Stomach smooth muscle (tissue), 2 donors: ENCODE data around the gene ARHGEF2.
"Not testable (repeated sequence)": the region's sequence is repeated elsewhere in the genome, so short reads cannot be mapped to it uniquely, and the experiment has no call there.

Experiments
- H3K27ac ChIP-seq: one replicate; pipeline ENCODE4 v1.7.0; 2013; ENCODE audit warnings: mild to moderate bottlenecking, low read length, inconsistent platforms
- H3K27me3 ChIP-seq, 2 donors: one replicate each; pipeline ENCODE4 v1.7.0; 2013; ENCODE audit warnings: low read length in 2 of 2; ENCODE audit not compliant: insufficient read depth in 2 of 2, control insufficient read depth in 1 of 2
- H3K36me3 ChIP-seq, 2 donors: one replicate each; pipeline ENCODE4 v1.7.0; 2013; ENCODE audit warnings: low read length in 2 of 2; ENCODE audit not compliant: control insufficient read depth in 2 of 2, insufficient read depth in 2 of 2
- H3K4me1 ChIP-seq: one replicate; pipeline ENCODE4 v1.7.0; 2013; ENCODE audit warnings: low read length; ENCODE audit not compliant: control insufficient read depth, insufficient read depth
- H3K4me3 ChIP-seq, 2 donors: one replicate each; pipeline ENCODE4 v1.7.0; 2013; ENCODE audit warnings: low read length in 2 of 2
- H3K9ac ChIP-seq, 2 donors: one replicate each; pipeline ENCODE4 v1.7.0; 2013; ENCODE audit warnings: low read length in 2 of 2, mild to moderate bottlenecking in 1 of 2
- H3K9me3 ChIP-seq, 2 donors: one replicate each; pipeline ENCODE4 v1.7.0; 2013; ENCODE audit warnings: low read length in 2 of 2; ENCODE audit not compliant: control insufficient read depth in 2 of 2
- donor health status: healthy.
- donor health status: Pancreatic carcinoma.

Gene ARHGEF2

GRCh38 chr1:155990005-155990739, 11.8 kb upstream of the ARHGEF2 start:
- H3K4me1 ChIP-seq: peaks cover 11% of the 10 kb centered on the region
- no peak overlapping the region for H3K4me3 ChIP-seq
- no peaks in the 10 kb centered on the region for H3K36me3 ChIP-seq
- H3K27ac ChIP-seq: no peak overlapping the region
- H3K27me3 ChIP-seq: no peaks in the 10 kb centered on the region
- no peaks in the 10 kb centered on the region for H3K9me3 ChIP-seq
- H3K9ac ChIP-seq: no peak overlapping the region

- Histone ChIP-seq H3K4me3 (peak overlapping the region; percentile 88 to 90), H3K36me3 (no peaks in the 10 kb centered on the region), H3K9ac (peak overlapping the region; percentile 74 to 79), H3K27me3 (no peaks in the 10 kb centered on the region), H3K4me1 (peaks cover 12% of the 10 kb centered on the region), H3K9me3 (no peaks in the 10 kb centered on the region), H3K27ac (peak overlapping the region; percentile 18)
Observed at GRCh38 chr1:155989242-155990004, 11.1 kb upstream of the ARHGEF2 start.

- H3K4me1 ChIP-seq: peaks cover 45% of the 10 kb centered on the region
- H3K36me3 ChIP-seq, H3K9me3 ChIP-seq, H3K9ac ChIP-seq, H3K27me3 ChIP-seq, H3K27ac ChIP-seq, H3K4me3 ChIP-seq: not testable (repeated sequence)
Observed at GRCh38 chr1:155984903-155985645, 6.7 kb upstream of the ARHGEF2 start.

- H3K9me3 ChIP-seq: no peaks in the 10 kb centered on the region
- peaks cover 48% of the 10 kb centered on the region for H3K4me1 ChIP-seq
- H3K36me3 ChIP-seq: no peaks in the 10 kb centered on the region
- peak overlapping the region; percentile 62 for H3K27ac ChIP-seq
- no peaks in the 10 kb centered on the region for H3K27me3 ChIP-seq
- H3K4me3 ChIP-seq: no peak overlapping the region
- H3K9ac ChIP-seq: no peak overlapping the region
Observed at GRCh38 chr1:155984341-155984740, 6.0 kb upstream of the ARHGEF2 start.

- Histone ChIP-seq H3K36me3 (no peaks in the 10 kb centered on the region), H3K9ac (peak overlapping the region; percentile 16 to 47), H3K27me3 (no peaks in the 10 kb centered on the region), H3K4me3 (peak overlapping the region in 1 of 2 donors; percentile 63), H3K4me1 (peaks cover 52% of the 10 kb centered on the region), H3K27ac (peak overlapping the region; percentile 62), H3K9me3 (no peaks in the 10 kb centered on the region)
Observed at GRCh38 chr1:155983191-155984024, 5.1 kb upstream of the ARHGEF2 start.

- Histone ChIP-seq H3K4me1 (peaks cover 60% of the 10 kb centered on the region), H3K9me3 (no peaks in the 10 kb centered on the region), H3K27ac (peak overlapping the region; percentile 41), H3K36me3 (no peaks in the 10 kb centered on the region), H3K4me3 (peak overlapping the region in 1 of 2 donors; percentile 85), H3K27me3 (no peaks in the 10 kb centered on the region), H3K9ac (peak overlapping the region in 1 of 2 donors; percentile 16)
Observed at GRCh38 chr1:155982106-155982505, 3.8 kb upstream of the ARHGEF2 start.

GRCh38 chr1:155981266-155982088, 3.1 kb upstream of the ARHGEF2 start:
- Histone ChIP-seq H3K4me1 (peaks cover 66% of the 10 kb centered on the region), H3K4me3 (peak overlapping the region; percentile 39 to 85), H3K9ac (peak overlapping the region in 1 of 2 donors; percentile 29)

GRCh38 chr1:155979597-155980343, 1.4 kb upstream of the ARHGEF2 start:
- no peaks in the 10 kb centered on the region for H3K36me3 ChIP-seq
- peak overlapping the region; percentile 84 to 86 for H3K9ac ChIP-seq
- H3K9me3 ChIP-seq: no peaks in the 10 kb centered on the region
- peak overlapping the region; percentile 85 for H3K4me3 ChIP-seq
- H3K27ac ChIP-seq: peak overlapping the region; percentile 88
- no peaks in the 10 kb centered on the region for H3K27me3 ChIP-seq
- H3K4me1 ChIP-seq: peaks cover 80% of the 10 kb centered on the region

More at GRCh38 chr1:155981266-155982088, 3.1 kb upstream of the ARHGEF2 start:
- no peaks in the 10 kb centered on the region for H3K27me3 ChIP-seq
- H3K36me3 ChIP-seq: no peaks in the 10 kb centered on the region
- H3K9me3 ChIP-seq: no peaks in the 10 kb centered on the region
- peak overlapping the region; percentile 88 for H3K27ac ChIP-seq

GRCh38 chr1:155978973-155979429, 654 bp upstream of the ARHGEF2 start:
- H3K4me3 ChIP-seq: peak overlapping the region; percentile 85
- H3K36me3 ChIP-seq: no peaks in the 10 kb centered on the region
- H3K27ac ChIP-seq: peak overlapping the region; percentile 88
- peak overlapping the region; percentile 84 to 86 for H3K9ac ChIP-seq
- H3K9me3 ChIP-seq: no peaks in the 10 kb centered on the region
- peaks cover 87% of the 10 kb centered on the region for H3K4me1 ChIP-seq
- no peaks in the 10 kb centered on the region for H3K27me3 ChIP-seq
